GM19023 (cell line): ENCODE data around the gene SUPT3H.
"Not testable (repeated sequence)": the region's sequence is repeated elsewhere in the genome, so short reads cannot be mapped to it uniquely, and the experiment has no call there.

Experiments
- ATAC-seq: cut with Tn5 transposase; IDR thresholded peaks from one replicate; pipeline ENCODE4 v1.9.1; 2021; ENCODE audit warnings: mild to moderate bottlenecking, moderate library complexity; ENCODE audit not compliant: unreplicated experiment

Gene SUPT3H

GRCh38 chr6:45073771-45074170, 304.0 kb downstream of the SUPT3H start:
- no peak for ATAC-seq

- ATAC-seq, result no peak
Observed at GRCh38 chr6:45072673-45073072, 305.1 kb downstream of the SUPT3H start.

- ATAC-seq, result no peak
Observed at GRCh38 chr6:45072016-45072415, 305.7 kb downstream of the SUPT3H start.

GRCh38 chr6:45069091-45069490, 308.6 kb downstream of the SUPT3H start:
- ATAC-seq, result no peak

- ATAC-seq, result not testable (repeated sequence)
Observed at GRCh38 chr6:45067446-45067845, 310.3 kb downstream of the SUPT3H start.

- not testable (repeated sequence) for ATAC-seq
Observed at GRCh38 chr6:45062659-45063058, 315.1 kb downstream of the SUPT3H start.

GRCh38 chr6:45057711-45058110, 320.0 kb downstream of the SUPT3H start:
- no peak for ATAC-seq

- no peak for ATAC-seq
Observed at GRCh38 chr6:45054610-45055009, 323.1 kb downstream of the SUPT3H start.

- ATAC-seq, result no peak
Observed at GRCh38 chr6:45052325-45052724, 325.4 kb downstream of the SUPT3H start.

- no peak for ATAC-seq
Observed at GRCh38 chr6:45049188-45049843, 328.4 kb downstream of the SUPT3H start.

- ATAC-seq, result no peak
Observed at GRCh38 chr6:45047573-45047972, 330.2 kb downstream of the SUPT3H start.

- no peak for ATAC-seq
Observed at GRCh38 chr6:45045253-45045601, 332.5 kb downstream of the SUPT3H start.

GRCh38 chr6:45044510-45045252, 333.1 kb downstream of the SUPT3H start:
- ATAC-seq, result no peak

GRCh38 chr6:45044086-45044485, 333.6 kb downstream of the SUPT3H start:
- no peak for ATAC-seq

- ATAC-seq, result not testable (repeated sequence)
Observed at GRCh38 chr6:45042673-45043072, 335.1 kb downstream of the SUPT3H start.

GRCh38 chr6:45038226-45038625, 339.5 kb downstream of the SUPT3H start:
- ATAC-seq, result no peak

- no peak for ATAC-seq
Observed at GRCh38 chr6:45036103-45036502, 341.6 kb downstream of the SUPT3H start.

GRCh38 chr6:45032426-45032825, 345.3 kb downstream of the SUPT3H start:
- ATAC-seq, result no peak

- ATAC-seq, result no peak
Observed at GRCh38 chr6:45031601-45032000, 346.1 kb downstream of the SUPT3H start.

- ATAC-seq, result no peak
Observed at GRCh38 chr6:45027126-45027525, 350.6 kb downstream of the SUPT3H start.

- ATAC-seq, result no peak
Observed at GRCh38 chr6:45026003-45026516, 351.7 kb downstream of the SUPT3H start.

GRCh38 chr6:45024610-45025009, 353.1 kb downstream of the SUPT3H start:
- ATAC-seq, result no peak
